ENCODE data around the gene TMEM62. TPM values are rescaled to one million over a fixed set of nuclear protein-coding genes. Genes with fewer than 3 reads are reported as not detected.

Gene TMEM62
- total and polyA plus RNA-seq, 9 of the 15 experiments (the other 6 are each of a cell fraction or from before 2014, with no cell fraction given): 4.4 to 16.6 (median 11.1) TPM

- TF ChIP-seq, protein P1, sequence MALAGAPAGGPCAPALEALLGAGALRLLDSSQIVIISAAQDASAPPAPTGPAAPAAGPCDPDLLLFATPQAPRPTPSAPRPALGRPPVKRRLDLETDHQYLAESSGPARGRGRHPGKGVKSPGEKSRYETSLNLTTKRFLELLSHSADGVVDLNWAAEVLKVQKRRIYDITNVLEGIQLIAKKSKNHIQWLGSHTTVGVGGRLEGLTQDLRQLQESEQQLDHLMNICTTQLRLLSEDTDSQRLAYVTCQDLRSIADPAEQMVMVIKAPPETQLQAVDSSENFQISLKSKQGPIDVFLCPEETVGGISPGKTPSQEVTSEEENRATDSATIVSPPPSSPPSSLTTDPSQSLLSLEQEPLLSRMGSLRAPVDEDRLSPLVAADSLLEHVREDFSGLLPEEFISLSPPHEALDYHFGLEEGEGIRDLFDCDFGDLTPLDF (CRISPR knock-in tag; IDR thresholded peaks at IDR 0.05): 0 out of 2 replicates have a peak, but pooled peaks have one; percentile 71
- TF ChIP-seq ILF3 (IDR thresholded peaks at IDR 0.05; ENCODE audit: borderline replicate concordance): no peak
- TF ChIP-seq, protein P2, sequence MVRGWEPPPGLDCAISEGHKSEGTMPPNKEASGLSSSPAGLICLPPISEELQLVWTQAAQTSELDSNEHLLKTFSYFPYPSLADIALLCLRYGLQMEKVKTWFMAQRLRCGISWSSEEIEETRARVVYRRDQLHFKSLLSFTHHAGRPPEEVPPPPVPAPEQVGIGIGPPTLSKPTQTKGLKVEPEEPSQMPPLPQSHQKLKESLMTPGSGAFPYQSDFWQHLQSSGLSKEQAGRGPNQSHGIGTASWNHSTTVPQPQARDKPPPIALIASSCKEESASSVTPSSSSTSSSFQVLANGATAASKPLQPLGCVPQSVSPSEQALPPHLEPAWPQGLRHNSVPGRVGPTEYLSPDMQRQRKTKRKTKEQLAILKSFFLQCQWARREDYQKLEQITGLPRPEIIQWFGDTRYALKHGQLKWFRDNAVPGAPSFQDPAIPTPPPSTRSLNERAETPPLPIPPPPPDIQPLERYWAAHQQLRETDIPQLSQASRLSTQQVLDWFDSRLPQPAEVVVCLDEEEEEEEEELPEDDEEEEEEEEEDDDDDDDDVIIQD (CRISPR knock-in tag; IDR thresholded peaks at IDR 0.05): no peak
- no peak for TF ChIP-seq RBM14 (IDR thresholded peaks at IDR 0.05; ENCODE audit: borderline replicate concordance, insufficient read depth, low read depth, low read length)
- no peak for TF ChIP-seq NR3C1 (CRISPR knock-in tag; IDR thresholded peaks at IDR 0.05)
- TF ChIP-seq PTBP1 (IDR thresholded peaks at IDR 0.05; ENCODE audit: low read depth, low read length): no peak
- TF ChIP-seq, protein P3, sequence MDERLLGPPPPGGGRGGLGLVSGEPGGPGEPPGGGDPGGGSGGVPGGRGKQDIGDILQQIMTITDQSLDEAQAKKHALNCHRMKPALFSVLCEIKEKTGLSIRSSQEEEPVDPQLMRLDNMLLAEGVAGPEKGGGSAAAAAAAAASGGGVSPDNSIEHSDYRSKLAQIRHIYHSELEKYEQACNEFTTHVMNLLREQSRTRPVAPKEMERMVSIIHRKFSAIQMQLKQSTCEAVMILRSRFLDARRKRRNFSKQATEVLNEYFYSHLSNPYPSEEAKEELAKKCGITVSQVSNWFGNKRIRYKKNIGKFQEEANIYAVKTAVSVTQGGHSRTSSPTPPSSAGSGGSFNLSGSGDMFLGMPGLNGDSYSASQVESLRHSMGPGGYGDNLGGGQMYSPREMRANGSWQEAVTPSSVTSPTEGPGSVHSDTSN (CRISPR knock-in tag; IDR thresholded peaks at IDR 0.05; ENCODE audit: low read depth): no peak
- TF ChIP-seq, protein P3 (tag; conservative IDR thresholded peaks at IDR 0.05; ENCODE audit: low read depth): no peak
- TF ChIP-seq ELF4 (CRISPR knock-in tag; IDR thresholded peaks at IDR 0.05): peak; percentile 97
- TF ChIP-seq MCM5 (IDR thresholded peaks at IDR 0.05; ENCODE audit: low read depth): no peak
- peak; percentile 82 for TF ChIP-seq CREM (IDR thresholded peaks at IDR 0.05; ENCODE audit: low read depth)
- TF ChIP-seq E2F8 (IDR thresholded peaks at IDR 0.05; ENCODE audit: low read depth, partially characterized antibody): peak; percentile 86
- no peak for TF ChIP-seq ZNF174 (CRISPR knock-in tag; IDR thresholded peaks at IDR 0.05)
- no peak for TF ChIP-seq ASH1L (IDR thresholded peaks at IDR 0.05; ENCODE audit: borderline replicate concordance, low read depth, partially characterized antibody)
- no peak for TF ChIP-seq HIVEP1 (CRISPR knock-in tag; IDR thresholded peaks at IDR 0.05)
- peak; percentile 98 for TF ChIP-seq FOXK1 (CRISPR knock-in tag; IDR thresholded peaks at IDR 0.05; ENCODE audit: borderline replicate concordance)
- no peak for TF ChIP-seq SETDB1 (IDR thresholded peaks at IDR 0.05; ENCODE audit: low read length)
These were observed 52.0 kb downstream of the TMEM62 start, which contains the start of gene CCNDBP1 (continued) for GRCh38 chr15:43185157-43186002.

All from K562 (cell line).